Right lobe of liver (tissue), 4 donors: ENCODE data around the gene SNAPC1.

ENCODE experiments used
- POLR2A ChIP-seq: fragments of 450-650 bp; IDR thresholded peaks from one replicate; pipeline ENCODE4 v1.6.1; 2017; ENCODE audit warnings: antibody characterized with exemption, mild to moderate bottlenecking
- TF ChIP-seq, protein P1 (sequence below), 4 donors: fragments of 200-600 bp in 3 of 4; fragments of 450-650 bp in 1 of 4; IDR thresholded peaks; one replicate each; pipeline versions ENCODE4 v1.5.1 to v1.8.0; 2016 to 2022; ENCODE audit warnings: antibody characterized with exemption in 4 of 4, mild to moderate bottlenecking in 2 of 4
- donor health status: DM: no; HTN: no; CAD: no.
- donor health status: DM: no; HTN: no; CAD: no.
- donor health status: DM: no; HTN: yes; CAD: no.

DNA sequence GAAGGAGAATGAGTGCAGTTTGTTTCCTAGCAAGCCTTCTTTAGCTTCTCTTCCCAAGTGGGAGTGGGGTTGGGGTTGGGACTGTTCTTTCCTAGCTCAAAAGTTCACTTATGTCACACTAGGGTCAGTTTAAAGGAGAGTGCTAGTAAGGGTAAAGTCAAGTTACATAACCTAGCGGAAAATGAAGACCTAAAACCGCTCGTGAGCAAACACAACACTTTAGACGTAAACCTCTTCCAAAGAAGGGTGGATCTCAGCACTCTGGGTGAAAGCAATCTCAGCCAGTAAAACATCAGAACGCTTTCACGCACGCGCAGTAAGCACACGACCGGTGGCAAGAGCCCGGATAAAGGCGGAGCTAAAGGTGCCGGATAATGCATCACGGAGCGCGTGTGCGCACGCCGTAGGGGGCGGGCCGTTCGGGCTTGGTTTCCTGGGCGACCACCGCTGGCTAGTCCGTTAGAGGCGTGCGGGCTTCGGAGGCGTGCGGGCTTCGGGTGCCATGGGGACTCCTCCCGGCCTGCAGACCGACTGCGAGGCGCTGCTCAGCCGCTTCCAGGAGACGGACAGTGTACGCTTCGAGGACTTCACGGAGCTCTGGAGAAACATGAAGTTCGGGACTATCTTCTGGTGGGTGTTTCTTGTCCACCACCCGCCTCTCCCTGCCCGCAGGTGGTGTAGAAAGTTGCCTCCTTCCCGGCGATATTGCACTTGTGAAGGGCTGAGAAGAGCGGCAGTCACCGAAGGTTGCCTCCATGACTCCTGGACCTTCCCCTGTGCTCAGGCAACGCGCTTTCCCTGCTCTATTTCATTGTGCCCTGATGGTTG is at the start of gene SNAPC1:
- TF ChIP-seq, protein P1, sequence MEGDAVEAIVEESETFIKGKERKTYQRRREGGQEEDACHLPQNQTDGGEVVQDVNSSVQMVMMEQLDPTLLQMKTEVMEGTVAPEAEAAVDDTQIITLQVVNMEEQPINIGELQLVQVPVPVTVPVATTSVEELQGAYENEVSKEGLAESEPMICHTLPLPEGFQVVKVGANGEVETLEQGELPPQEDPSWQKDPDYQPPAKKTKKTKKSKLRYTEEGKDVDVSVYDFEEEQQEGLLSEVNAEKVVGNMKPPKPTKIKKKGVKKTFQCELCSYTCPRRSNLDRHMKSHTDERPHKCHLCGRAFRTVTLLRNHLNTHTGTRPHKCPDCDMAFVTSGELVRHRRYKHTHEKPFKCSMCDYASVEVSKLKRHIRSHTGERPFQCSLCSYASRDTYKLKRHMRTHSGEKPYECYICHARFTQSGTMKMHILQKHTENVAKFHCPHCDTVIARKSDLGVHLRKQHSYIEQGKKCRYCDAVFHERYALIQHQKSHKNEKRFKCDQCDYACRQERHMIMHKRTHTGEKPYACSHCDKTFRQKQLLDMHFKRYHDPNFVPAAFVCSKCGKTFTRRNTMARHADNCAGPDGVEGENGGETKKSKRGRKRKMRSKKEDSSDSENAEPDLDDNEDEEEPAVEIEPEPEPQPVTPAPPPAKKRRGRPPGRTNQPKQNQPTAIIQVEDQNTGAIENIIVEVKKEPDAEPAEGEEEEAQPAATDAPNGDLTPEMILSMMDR (IDR thresholded peaks at IDR 0.05) = no peak
- TF ChIP-seq POLR2A = peak; percentile 75
